B cell (primary cell): Measurements from ENCODE around the gene ADAMTSL1.

ENCODE experiments used
- EZH2 ChIP-seq: IDR thresholded peaks from 2 replicates; pipeline ENCODE4 v1.6.1; 2012; ENCODE audit warnings: borderline replicate concordance, low read depth, mild to moderate bottlenecking, moderate library complexity, low read length; ENCODE audit not compliant: insufficient read depth, poor library complexity, severe bottlenecking
- TF ChIP-seq, protein P1 (sequence below): fragments of 200-600 bp; IDR thresholded peaks from one replicate; pipeline ENCODE4 v1.8.0; 2022; ENCODE audit warnings: antibody characterized with exemption, mild to moderate bottlenecking

DNA sequence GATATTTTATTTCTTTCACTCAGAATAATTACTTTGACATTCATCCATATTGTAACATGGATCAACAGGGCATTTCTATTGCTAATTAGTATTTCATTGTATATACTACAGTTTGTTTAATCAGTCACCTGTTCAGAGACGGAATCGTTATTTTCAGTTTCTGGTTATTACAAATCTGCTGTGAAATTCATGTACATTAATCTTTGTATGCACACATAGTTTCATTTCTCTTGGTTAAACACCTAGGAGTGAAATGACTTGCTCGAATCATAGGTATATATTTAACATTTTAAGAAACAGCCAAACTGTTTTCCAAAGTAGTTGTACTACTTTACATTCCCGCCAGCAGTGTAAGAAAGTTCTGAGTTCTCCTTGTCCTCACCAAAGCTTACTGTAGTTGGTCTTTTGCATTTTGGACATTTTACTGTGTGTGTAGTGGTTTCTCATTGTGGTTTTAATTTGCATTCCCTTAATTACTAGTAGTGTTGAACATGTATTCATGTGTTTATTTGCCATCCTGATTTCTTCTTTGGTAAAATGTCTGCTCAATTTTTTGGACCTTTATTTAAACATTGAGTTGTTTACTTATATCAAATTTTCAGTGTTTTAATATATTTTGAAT, 360.9 kb downstream of the ADAMTSL1 start:
- TF ChIP-seq, protein P1, sequence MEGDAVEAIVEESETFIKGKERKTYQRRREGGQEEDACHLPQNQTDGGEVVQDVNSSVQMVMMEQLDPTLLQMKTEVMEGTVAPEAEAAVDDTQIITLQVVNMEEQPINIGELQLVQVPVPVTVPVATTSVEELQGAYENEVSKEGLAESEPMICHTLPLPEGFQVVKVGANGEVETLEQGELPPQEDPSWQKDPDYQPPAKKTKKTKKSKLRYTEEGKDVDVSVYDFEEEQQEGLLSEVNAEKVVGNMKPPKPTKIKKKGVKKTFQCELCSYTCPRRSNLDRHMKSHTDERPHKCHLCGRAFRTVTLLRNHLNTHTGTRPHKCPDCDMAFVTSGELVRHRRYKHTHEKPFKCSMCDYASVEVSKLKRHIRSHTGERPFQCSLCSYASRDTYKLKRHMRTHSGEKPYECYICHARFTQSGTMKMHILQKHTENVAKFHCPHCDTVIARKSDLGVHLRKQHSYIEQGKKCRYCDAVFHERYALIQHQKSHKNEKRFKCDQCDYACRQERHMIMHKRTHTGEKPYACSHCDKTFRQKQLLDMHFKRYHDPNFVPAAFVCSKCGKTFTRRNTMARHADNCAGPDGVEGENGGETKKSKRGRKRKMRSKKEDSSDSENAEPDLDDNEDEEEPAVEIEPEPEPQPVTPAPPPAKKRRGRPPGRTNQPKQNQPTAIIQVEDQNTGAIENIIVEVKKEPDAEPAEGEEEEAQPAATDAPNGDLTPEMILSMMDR: no peak
- TF ChIP-seq EZH2: no peak
